RWPE1 (cell line): ENCODE data around the gene PLA2G7.

Experiments
- CTCF ChIA-PET: fragments of 350-600 bp; sonication (Branson Sonifier 250); formaldehyde crosslinking; extraction: SDS; loops from one replicate; lab custom pipeline; 2021; lab: Yijun Ruan, JAX
- POLR2A ChIA-PET: fragments of 400-600 bp; formaldehyde crosslinking; extraction: SDS; loops from one replicate; lab custom pipeline; 2020; ENCODE audit warnings: antibody characterized with exemption; ENCODE audit not compliant: low non-redundant PET; lab: Yijun Ruan, JAX
- DNase-seq: peaks from one replicate; pipeline ENCODE4 v3.0.0; 2012; ENCODE audit warnings: low spot score
- H3K27ac ChIP-seq: fragments of 450-650 bp; 2 replicates; pipeline ENCODE4 v1.5.1; 2017
- TF ChIP-seq, protein P1 (sequence below): fragments of 450-650 bp; conservative IDR thresholded peaks from 2 replicates; pipeline ENCODE4 v1.5.1; 2017; ENCODE audit warnings: low read depth, mild to moderate bottlenecking

PLA2G7 gene

DNA sequence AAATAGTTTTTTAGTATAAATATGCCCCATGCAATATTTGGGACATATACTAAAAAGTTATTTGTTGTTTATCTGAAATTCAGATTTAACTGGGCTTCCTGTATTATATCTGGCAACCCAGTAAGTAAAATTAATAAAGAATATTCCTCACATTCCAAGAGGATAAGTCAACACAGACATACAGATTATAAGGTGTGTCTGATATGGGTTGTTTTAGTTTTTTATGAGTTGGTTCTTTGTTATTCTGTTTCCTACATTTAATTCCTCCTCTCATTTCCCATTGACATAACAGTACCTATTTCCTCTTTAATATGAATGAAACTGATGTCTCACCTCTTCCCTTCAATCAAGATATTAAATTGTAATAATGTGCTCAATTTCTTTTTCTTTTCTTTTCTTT, 1.7 kb upstream of the PLA2G7 start:
- TF ChIP-seq, protein P1, sequence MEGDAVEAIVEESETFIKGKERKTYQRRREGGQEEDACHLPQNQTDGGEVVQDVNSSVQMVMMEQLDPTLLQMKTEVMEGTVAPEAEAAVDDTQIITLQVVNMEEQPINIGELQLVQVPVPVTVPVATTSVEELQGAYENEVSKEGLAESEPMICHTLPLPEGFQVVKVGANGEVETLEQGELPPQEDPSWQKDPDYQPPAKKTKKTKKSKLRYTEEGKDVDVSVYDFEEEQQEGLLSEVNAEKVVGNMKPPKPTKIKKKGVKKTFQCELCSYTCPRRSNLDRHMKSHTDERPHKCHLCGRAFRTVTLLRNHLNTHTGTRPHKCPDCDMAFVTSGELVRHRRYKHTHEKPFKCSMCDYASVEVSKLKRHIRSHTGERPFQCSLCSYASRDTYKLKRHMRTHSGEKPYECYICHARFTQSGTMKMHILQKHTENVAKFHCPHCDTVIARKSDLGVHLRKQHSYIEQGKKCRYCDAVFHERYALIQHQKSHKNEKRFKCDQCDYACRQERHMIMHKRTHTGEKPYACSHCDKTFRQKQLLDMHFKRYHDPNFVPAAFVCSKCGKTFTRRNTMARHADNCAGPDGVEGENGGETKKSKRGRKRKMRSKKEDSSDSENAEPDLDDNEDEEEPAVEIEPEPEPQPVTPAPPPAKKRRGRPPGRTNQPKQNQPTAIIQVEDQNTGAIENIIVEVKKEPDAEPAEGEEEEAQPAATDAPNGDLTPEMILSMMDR, result no peak
- peak; percentile 38 for DNase-seq
- ChIA-PET POLR2A (interaction anchor here (0.7 kb wide), 1 partner anchor 450 kb away, joined by 3 read pairs; no protein-coding TSS in a partner anchor), CTCF (no interaction called here)
- no peak overlapping the region for H3K27ac ChIP-seq

DNA sequence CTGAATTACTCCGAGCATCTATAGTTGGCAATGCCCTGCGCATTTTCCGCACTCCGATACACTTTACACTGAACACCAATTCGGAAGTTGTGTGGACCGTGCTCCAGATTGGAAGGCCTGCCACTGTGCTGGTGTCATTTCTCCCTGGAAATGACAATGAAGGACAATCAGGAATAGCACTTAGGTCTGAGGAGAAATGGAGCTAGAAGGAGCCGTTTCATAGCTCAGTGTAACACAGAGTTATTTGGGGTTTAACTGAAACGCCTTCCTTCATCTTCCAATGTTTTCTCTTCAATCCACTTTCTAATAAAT, 501 bp upstream of the PLA2G7 start:
- no peak for DNase-seq
- H3K27ac ChIP-seq, result no peak overlapping the region
- ChIA-PET POLR2A (no interaction called here), CTCF (no interaction called here)
- TF ChIP-seq, protein P1, result no peak

DNA sequence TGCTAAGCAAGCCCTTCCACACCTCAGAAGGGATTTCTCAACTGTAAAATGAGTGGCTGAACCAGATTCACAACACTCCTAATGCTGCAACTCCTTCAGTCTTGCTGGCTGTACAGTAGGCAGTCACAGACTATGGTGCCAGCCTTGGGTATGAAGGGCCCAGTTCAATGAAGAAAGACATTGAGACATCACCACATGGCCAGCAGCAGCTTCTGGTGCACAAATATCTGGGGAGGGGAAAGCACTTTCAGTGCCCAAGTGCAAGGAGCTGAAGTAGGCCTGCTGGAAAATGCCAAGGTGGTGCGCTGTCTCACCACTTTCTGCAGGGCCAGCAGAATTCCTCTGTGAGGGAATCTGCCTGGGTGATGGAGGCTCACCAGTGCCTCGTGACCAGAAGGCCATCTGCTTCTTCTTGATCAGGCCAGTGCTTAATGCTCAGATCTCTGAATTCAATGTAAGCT, 1.8 kb downstream of the PLA2G7 start:
- no peak overlapping the region for H3K27ac ChIP-seq
- TF ChIP-seq, protein P1, result no peak
- ChIA-PET CTCF (interaction anchor here (1.3 kb wide), 1 partner anchor 14 kb away, joined by 3 read pairs; no protein-coding TSS in a partner anchor), POLR2A (no interaction called here)
- no peak for DNase-seq

DNA sequence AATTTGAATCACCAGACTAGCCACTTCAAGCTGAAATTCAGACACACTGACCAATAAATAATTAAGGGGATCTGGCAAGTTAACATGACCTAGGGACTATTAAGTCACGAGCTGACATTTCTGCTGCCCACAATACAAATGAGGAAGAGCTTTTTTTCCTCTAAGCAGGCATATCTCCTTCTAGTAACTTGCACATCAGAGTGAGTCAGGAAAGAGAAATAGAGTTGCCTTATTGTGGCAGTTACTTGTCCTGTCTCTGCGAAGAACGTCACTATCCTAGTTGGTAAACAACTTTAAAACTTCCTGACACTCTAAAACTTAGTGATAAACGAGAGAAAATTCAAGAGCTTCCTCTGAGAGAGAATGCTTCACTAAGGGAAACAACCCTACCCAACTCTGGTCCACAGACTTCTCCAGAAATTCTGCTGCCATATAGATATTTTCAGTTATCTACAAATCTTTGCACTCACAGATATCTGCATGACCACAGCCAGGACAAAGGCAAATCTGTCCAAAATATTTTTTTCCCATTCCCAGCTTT, 4.2 kb downstream of the PLA2G7 start:
- no peak overlapping the region for H3K27ac ChIP-seq
- TF ChIP-seq, protein P1, result no peak
- ChIA-PET POLR2A (no interaction called here), CTCF (no interaction called here)
- no peak for DNase-seq

DNA sequence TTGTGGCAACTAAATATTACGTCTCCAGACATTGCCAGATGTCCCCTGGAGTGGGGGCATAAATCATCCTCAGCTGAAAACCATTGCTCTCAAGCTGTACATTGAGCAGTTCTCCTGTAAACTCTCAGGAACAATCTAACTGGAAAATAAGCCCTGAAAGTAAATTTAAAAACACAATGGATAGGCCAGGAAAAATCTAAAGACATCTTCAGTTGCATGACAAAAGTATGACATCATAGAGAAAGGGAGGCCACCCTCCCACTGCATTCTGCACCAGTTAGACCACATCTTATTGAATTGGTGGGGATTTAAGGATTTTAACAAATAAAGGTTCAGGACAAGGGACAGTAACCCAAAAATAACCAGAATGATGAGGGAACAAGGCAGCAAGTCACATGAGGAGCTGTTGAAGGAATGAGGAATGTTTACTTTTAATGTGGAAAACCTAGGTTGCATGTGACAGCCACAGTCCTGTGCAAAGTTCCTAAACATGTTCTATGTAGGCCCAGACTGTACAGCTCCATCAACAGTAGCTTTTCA, 5.3 kb downstream of the PLA2G7 start:
- no peak overlapping the region for H3K27ac ChIP-seq
- no peak for DNase-seq
- TF ChIP-seq, protein P1, result no peak
- ChIA-PET POLR2A (no interaction called here), CTCF (no interaction called here)

DNA sequence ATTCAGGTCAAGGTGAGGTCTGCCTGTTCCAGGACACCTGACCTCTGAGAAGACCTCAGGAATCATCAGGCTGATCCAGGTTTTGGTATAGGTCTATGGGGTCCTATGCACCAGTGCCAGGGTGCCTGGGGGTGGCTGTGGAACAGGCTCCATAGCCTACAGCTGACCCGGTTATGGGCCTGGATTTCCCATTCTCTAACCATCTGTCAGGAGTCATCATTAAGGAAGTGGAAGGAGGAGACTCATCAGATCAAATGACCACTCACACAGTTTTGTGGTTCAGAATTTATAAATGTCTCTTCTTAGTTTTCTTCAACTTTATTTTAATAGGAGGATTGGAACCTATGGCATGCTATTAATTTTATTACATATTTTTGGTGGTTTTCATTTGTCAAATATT, 14.8 kb downstream of the PLA2G7 start:
- CTCF ChIA-PET, result interaction anchor here (0.6 kb wide), 1 partner anchor 707 kb away, joined by 3 read pairs; no protein-coding TSS in a partner anchor
- POLR2A ChIA-PET, result no interaction called here
- no peak overlapping the region for H3K27ac ChIP-seq

More for the DNA sequence above, 14.8 kb downstream of the PLA2G7 start:
- DNase-seq, result no peak
- TF ChIP-seq, protein P1, result no peak
